Stimulated activated naive CD8-positive, alpha-beta T cell treated with anti-CD3 and anti-CD28 coated beads, Interleukin-15, amount 100 ng/mL, for 72 hours (primary cell): ENCODE measurements around the gene KRTAP5-8.
"Not testable (repeated sequence)": the region's sequence is repeated elsewhere in the genome, so short reads cannot be mapped to it uniquely, and the experiment has no call there.

Experiments
- ATAC-seq: fragments of 150-1000 bp; cut with Tn5 transposase; 2 replicates; pipeline ENCODE4 v1.10.0; 2021; ENCODE audit warnings: mild to moderate bottlenecking, moderate library complexity
- DNase-seq, 2 donors: peaks; one replicate each; pipeline ENCODE4 v3.0.0; 2021 to 2022
- H3K27ac Mint-ChIP-seq, 2 donors: one replicate each; pipeline ENCODE4 v1.8.0; 2022; ENCODE audit warnings: mild to moderate bottlenecking in 2 of 2, mixed read lengths in 2 of 2, moderate library complexity in 2 of 2
- H3K27me3 Mint-ChIP-seq: one replicate; pipeline ENCODE4 v1.8.0; 2022; ENCODE audit warnings: mixed read lengths
- H3K4me1 Mint-ChIP-seq: one replicate; pipeline ENCODE4 v1.8.0; 2022; ENCODE audit warnings: mild to moderate bottlenecking, mixed read lengths
- H3K4me3 Mint-ChIP-seq, 2 donors: one replicate each; pipeline ENCODE4 v1.8.0; 2022; ENCODE audit warnings: mild to moderate bottlenecking in 2 of 2, mixed read lengths in 2 of 2, moderate library complexity in 1 of 2
- H3K9me3 Mint-ChIP-seq, 2 donors: one replicate each; pipeline ENCODE4 v1.8.0; 2022; ENCODE audit warnings: mixed read lengths in 2 of 2

KRTAP5-8 gene, protein sequence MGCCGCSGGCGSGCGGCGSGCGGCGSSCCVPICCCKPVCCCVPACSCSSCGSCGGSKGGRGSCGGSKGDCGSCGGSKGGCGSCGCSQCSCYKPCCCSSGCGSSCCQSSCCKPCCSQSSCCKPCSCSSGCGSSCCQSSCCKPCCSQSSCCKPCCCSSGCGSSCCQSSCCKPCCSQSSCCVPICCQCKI

GRCh38 chr11:71537977-71538665 is at the start of gene KRTAP5-8:
Gene KRTAP5-8, plus strand, starts transcription at chr11:71538025. Its CDS starts 31 bp downstream, at chr11:71538056.
- peaks cover 10 to 24% of the 10 kb centered on the region in 2 donors for H3K9me3 Mint-ChIP-seq
- not testable (repeated sequence) for H3K27me3 Mint-ChIP-seq, ATAC-seq, DNase-seq, H3K4me1 Mint-ChIP-seq, H3K27ac Mint-ChIP-seq, H3K4me3 Mint-ChIP-seq

GRCh38 chr11:71488681-71489270 is 49.0 kb upstream of the KRTAP5-8 start:
- DNase-seq = no peak
- ATAC-seq = peak; percentile 25
- no peaks in the 10 kb centered on the region for H3K9me3 Mint-ChIP-seq
- no peaks in the 10 kb centered on the region for H3K27me3 Mint-ChIP-seq
- H3K4me3 Mint-ChIP-seq = peak overlapping the region; percentile 4 to 30
- H3K4me1 Mint-ChIP-seq = peaks cover 20% of the 10 kb centered on the region
- H3K27ac Mint-ChIP-seq = peak overlapping the region; percentile 83

DNA sequence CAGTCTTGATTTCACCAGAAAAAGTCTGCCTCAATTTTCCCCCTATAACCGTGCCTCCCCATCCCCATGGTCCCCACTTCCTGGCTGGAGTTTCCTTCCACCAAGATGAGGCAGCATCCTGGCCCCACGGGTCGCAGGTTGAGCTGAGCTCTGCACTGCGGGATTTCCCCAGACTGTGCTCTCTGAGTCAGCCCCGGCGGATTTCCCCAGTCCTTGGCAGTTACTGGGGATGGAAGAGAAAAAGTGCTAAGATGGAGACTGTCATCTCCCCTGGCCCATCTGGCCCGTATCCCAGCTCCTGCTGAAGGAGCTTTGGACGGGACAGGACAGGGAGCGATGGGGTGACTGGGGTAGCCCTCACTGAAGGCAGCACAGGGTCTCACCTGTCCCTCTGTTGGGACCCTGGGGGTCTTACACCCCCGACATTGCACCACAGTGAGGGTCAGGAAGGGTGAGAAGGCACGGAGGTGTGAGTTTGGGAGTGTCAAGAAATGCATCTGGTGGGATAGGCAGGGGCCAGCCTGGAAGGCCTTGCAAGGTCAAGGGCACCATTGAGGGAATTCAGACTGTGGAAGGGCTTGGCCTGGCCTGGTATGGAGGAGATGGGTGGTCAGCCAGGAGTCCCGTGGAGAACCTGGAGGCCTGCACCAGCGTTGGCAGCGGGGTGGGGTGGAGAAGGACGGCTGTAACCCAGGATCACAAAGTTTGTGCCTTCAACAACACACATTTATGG is 48.3 kb upstream of the KRTAP5-8 start:
- peak; percentile 11 to 62 for DNase-seq
- H3K27ac Mint-ChIP-seq = peak overlapping the region; percentile 85 to 97
- no peaks in the 10 kb centered on the region for H3K9me3 Mint-ChIP-seq
- H3K4me1 Mint-ChIP-seq = peaks cover 20% of the 10 kb centered on the region
- H3K27me3 Mint-ChIP-seq = no peaks in the 10 kb centered on the region
- peak overlapping the region; percentile 2 to 14 for H3K4me3 Mint-ChIP-seq
- ATAC-seq = peak; percentile 96

- ATAC-seq (no peak), DNase-seq (no peak)
- Mint-ChIP-seq H3K4me3 (no peak overlapping the region), H3K9me3 (no peaks in the 10 kb centered on the region), H3K27me3 (no peaks in the 10 kb centered on the region), H3K4me1 (peaks cover 20% of the 10 kb centered on the region), H3K27ac (peak overlapping the region; percentile 85 to 89)
Measured at GRCh38 chr11:71490044-71490730, 47.6 kb upstream of the KRTAP5-8 start.

DNA sequence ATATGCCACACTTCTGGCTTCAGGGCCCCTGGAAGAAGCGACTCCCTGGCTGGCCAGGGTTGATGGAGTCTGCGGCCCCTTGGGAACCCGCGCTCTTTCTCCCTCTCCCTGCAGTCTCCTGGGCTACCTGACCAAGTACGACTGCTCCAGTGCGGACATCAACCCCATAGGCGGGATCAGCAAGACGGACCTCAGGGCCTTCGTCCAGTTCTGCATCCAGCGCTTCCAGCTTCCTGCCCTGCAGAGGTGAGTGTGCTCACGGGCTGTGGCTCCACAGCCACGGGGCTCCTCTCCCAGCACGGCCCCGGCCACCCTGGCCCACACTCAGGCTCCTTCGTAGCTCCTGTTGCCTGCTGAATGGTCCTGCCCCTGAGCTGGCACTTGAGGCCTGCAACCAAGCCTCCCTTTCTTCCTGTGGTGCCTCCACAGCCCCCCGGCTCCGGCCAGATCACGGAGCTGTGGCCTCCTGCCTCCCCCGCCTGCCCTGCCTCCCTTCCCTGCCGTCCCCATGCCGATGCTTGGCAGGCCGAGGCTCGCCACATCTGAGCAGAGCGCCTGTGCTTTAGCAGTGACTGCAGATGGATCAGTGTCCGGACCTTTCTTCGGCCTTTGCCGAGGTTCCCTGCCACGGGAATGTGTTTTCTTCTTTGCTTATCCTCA is 47.0 kb upstream of the KRTAP5-8 start:
- no peak for DNase-seq
- Mint-ChIP-seq H3K4me1 (peaks cover 20% of the 10 kb centered on the region), H3K4me3 (no peak overlapping the region), H3K9me3 (no peaks in the 10 kb centered on the region), H3K27ac (peak overlapping the region in 1 of 2 donors; percentile 57), H3K27me3 (no peaks in the 10 kb centered on the region)
- no peak for ATAC-seq

- DNase-seq = no peak
- Mint-ChIP-seq H3K27ac (no peak overlapping the region), H3K4me1 (peaks cover 20% of the 10 kb centered on the region), H3K4me3 (no peak overlapping the region), H3K27me3 (no peaks in the 10 kb centered on the region), H3K9me3 (no peaks in the 10 kb centered on the region)
- ATAC-seq = no peak
Measured at GRCh38 chr11:71491531-71491930, 46.3 kb upstream of the KRTAP5-8 start.

DNA sequence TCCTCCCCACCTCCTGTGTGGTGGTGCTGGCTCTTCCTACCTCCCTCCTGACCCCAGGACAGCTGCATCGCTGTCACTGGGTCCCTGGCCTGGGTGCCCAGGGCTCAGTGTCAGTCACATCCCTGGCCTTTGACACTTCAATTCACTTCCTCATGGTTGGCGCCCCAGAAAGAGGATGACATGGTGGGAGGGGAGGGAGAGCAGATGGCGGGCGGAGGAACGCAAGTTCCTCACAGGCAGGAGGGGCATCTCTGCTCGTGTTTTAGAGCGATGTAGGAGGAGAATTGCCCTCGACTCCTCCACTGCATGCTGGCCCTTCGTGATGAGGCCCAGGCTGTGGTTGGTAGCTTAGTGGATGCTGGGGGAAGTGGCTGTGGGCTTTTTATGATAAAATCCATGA is 45.9 kb upstream of the KRTAP5-8 start:
- H3K4me3 Mint-ChIP-seq = no peak overlapping the region
- H3K9me3 Mint-ChIP-seq = no peaks in the 10 kb centered on the region
- peaks cover 20% of the 10 kb centered on the region for H3K4me1 Mint-ChIP-seq
- ATAC-seq = no peak
- peak overlapping the region in 1 of 2 donors; percentile 89 for H3K27ac Mint-ChIP-seq
- no peak for DNase-seq
- H3K27me3 Mint-ChIP-seq = no peaks in the 10 kb centered on the region

DNA sequence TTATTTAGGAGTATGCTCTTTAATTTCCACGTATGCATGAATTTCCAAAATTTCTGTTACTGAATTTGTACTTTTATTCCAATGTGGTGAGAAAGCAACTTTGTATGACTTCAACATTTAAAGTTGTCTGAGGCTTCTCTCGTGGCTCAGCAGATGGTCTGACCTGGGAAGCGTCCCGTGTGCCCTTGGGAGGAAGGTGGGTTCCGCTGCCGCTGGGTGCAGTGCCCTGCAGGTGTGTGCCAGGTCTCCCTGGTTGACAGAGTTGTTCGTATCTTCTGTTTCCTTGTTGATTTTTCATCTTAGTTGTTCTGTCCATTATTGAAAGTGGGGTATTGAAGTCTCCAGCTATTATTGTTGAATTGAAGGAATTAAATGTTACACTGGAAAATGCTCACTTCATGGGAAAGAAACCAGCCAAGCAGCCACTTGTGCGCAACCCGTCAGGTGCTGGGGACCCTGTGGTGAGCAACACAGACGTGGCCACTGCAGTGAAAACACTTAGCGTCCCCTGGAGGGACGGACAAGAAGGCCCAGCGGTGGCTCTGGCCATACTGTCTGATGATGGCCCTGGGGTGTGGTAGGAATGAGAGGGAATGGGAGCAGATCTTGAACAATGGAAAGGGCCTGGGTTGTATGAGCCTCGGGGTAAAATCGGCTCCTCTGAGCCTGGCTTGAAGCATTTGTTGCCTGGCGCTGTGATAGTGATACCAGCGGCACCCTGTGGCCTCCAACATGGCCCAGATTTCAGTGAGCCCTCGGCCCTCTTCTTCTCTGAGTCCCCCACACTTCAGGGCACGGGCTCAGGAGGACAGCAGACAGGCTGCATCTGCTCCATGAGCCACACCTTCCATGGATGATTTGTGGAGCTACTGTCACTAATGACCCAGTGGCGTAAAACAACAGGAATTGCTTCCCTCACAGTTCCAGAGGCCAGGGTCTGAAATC is 42.3 kb upstream of the KRTAP5-8 start:
- peak overlapping the region in 1 of 2 donors; percentile 84 for H3K27ac Mint-ChIP-seq

DNA sequence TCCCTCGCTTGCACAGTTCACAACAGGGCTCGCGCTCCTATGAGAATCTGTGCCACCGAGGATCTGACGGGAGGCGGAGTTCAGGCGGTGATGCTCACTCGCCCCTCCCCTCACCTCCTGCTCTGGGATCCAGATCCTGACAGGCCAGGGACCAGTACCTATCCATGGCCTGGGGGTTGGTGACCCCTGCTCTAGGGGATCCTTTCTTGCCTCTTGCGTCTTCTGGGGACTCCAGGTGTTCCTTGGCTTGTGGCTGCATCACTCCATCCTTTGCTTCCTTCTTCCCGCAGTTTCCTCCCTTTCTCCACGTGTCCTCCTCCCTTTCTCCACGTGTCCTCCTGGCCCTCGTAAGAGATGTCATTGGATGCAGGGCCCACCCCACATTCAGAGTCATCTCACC is 41.4 kb upstream of the KRTAP5-8 start:
- DNase-seq = no peak
- H3K9me3 Mint-ChIP-seq = no peaks in the 10 kb centered on the region
- H3K4me3 Mint-ChIP-seq = no peak overlapping the region
- no peaks in the 10 kb centered on the region for H3K4me1 Mint-ChIP-seq
- no peak for ATAC-seq
- no peak overlapping the region for H3K27ac Mint-ChIP-seq
- no peaks in the 10 kb centered on the region for H3K27me3 Mint-ChIP-seq

More for the DNA sequence above, 42.3 kb upstream of the KRTAP5-8 start:
- no peaks in the 10 kb centered on the region for H3K9me3 Mint-ChIP-seq
- no peaks in the 10 kb centered on the region for H3K4me1 Mint-ChIP-seq
- DNase-seq (no peak), ATAC-seq (no peak)
- no peak overlapping the region for H3K4me3 Mint-ChIP-seq
- no peaks in the 10 kb centered on the region for H3K27me3 Mint-ChIP-seq

DNA sequence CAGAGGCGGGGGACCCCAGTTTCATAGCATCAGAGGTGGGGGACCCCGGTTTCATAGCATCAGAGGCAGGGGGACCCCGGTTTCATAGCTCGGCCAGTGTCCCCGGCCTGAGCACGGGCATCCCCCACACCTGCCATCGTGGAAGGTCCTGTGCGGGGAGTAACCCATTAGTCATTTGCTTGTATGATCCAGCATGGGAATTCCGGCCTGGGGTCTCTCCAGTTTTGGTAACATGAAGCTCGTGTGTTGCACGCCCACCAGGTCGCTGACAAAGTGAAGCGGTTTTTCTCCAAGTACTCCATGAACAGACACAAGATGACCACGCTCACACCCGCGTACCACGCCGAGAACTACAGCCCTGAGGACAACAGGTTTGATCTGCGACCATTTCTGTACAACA is 39.7 kb upstream of the KRTAP5-8 start:
- no peak for ATAC-seq
- Mint-ChIP-seq H3K27me3 (no peaks in the 10 kb centered on the region), H3K4me1 (no peaks in the 10 kb centered on the region), H3K27ac (no peak overlapping the region), H3K4me3 (no peak overlapping the region), H3K9me3 (no peaks in the 10 kb centered on the region)
- DNase-seq = no peak

- Mint-ChIP-seq H3K27ac (no peak overlapping the region), H3K4me1 (no peaks in the 10 kb centered on the region)
- DNase-seq = no peak
Measured at GRCh38 chr11:71499125-71499524, 38.7 kb upstream of the KRTAP5-8 start.

GRCh38 chr11:71499546-71499945 is 38.3 kb upstream of the KRTAP5-8 start:
- Mint-ChIP-seq H3K4me3 (no peak overlapping the region), H3K27ac (no peak overlapping the region)

More at GRCh38 chr11:71499125-71499524, 38.7 kb upstream of the KRTAP5-8 start:
- H3K27me3 Mint-ChIP-seq = no peaks in the 10 kb centered on the region
- H3K9me3 Mint-ChIP-seq = no peaks in the 10 kb centered on the region
- H3K4me3 Mint-ChIP-seq = no peak overlapping the region
- no peak for ATAC-seq

GRCh38 chr11:71500601-71501021 is 37.2 kb upstream of the KRTAP5-8 start:
- H3K27ac Mint-ChIP-seq = no peak overlapping the region
- H3K4me1 Mint-ChIP-seq = no peaks in the 10 kb centered on the region
- ATAC-seq = no peak
- H3K27me3 Mint-ChIP-seq = no peaks in the 10 kb centered on the region
- peaks cover 0 to 10% of the 10 kb centered on the region in 2 donors for H3K9me3 Mint-ChIP-seq
- no peak for DNase-seq
- H3K4me3 Mint-ChIP-seq = no peak overlapping the region

More at GRCh38 chr11:71499546-71499945, 38.3 kb upstream of the KRTAP5-8 start:
- Mint-ChIP-seq H3K9me3 (peaks cover 0 to 3% of the 10 kb centered on the region in 2 donors), H3K4me1 (no peaks in the 10 kb centered on the region), H3K27me3 (no peaks in the 10 kb centered on the region)
- ATAC-seq (no peak), DNase-seq (no peak)
